ENCODE results near the gene PRDM13. TPM values are rescaled to one million over a fixed set of nuclear protein-coding genes. Genes with fewer than 3 reads are reported as not detected.

PRDM13 gene
- total RNA-seq, 1 experiment from 2014 or later = not detected

DNA sequence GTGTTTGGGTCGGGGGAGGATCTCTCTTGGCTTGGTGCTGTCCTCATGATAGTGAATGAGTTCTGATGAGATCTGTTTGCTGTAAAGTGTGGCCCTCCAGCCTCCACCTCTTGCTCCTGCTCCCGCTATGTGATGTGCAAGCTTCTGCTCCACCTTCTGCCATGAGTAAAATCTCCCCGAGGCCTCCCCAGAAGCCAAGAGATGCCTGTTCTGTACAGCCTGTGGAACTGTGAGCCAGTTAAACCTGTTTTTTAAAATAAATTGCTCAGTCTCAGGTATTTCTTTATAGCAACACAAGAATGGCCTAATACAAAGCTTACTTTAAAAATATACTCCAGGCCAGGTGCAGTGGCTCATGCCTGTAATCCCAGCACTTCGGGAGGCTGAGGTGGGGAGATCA lies 26.9 kb upstream of the PRDM13 start:
- BruUV-seq (replicated peaks) = no TSS peak
- intact Hi-C loops (cut with micrococcal nuclease; ENCODE audit: unreplicated experiment) = no loop called here
- POLR2A ChIA-PET = no interaction called here
- H3K27ac ChIP-seq (ENCODE audit: low read length) = no peak overlapping the region
- DNase-seq (ENCODE audit: low read depth, low spot score) (no peak), ATAC-seq (no peak)
- H3K36me3 ChIP-seq (ENCODE audit: control insufficient read depth, insufficient read depth, low read length) = no peaks in the 10 kb centered on the region
- H3K9me3 ChIP-seq (ENCODE audit: control insufficient read depth, insufficient read depth, low read depth, low read length) = no peaks in the 10 kb centered on the region
- no peak overlapping the region for H3K4me3 ChIP-seq (ENCODE audit: low read depth in 2 of 2, low read length in 2 of 2)
- TF ChIP-seq, protein P1, sequence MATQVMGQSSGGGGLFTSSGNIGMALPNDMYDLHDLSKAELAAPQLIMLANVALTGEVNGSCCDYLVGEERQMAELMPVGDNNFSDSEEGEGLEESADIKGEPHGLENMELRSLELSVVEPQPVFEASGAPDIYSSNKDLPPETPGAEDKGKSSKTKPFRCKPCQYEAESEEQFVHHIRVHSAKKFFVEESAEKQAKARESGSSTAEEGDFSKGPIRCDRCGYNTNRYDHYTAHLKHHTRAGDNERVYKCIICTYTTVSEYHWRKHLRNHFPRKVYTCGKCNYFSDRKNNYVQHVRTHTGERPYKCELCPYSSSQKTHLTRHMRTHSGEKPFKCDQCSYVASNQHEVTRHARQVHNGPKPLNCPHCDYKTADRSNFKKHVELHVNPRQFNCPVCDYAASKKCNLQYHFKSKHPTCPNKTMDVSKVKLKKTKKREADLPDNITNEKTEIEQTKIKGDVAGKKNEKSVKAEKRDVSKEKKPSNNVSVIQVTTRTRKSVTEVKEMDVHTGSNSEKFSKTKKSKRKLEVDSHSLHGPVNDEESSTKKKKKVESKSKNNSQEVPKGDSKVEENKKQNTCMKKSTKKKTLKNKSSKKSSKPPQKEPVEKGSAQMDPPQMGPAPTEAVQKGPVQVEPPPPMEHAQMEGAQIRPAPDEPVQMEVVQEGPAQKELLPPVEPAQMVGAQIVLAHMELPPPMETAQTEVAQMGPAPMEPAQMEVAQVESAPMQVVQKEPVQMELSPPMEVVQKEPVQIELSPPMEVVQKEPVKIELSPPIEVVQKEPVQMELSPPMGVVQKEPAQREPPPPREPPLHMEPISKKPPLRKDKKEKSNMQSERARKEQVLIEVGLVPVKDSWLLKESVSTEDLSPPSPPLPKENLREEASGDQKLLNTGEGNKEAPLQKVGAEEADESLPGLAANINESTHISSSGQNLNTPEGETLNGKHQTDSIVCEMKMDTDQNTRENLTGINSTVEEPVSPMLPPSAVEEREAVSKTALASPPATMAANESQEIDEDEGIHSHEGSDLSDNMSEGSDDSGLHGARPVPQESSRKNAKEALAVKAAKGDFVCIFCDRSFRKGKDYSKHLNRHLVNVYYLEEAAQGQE (IDR thresholded peaks at IDR 0.05; ENCODE audit: insufficient read depth in 1 of 2, low read depth in 2 of 2, low read length in 1 of 2) = no peak
- TF ChIP-seq, protein P2, sequence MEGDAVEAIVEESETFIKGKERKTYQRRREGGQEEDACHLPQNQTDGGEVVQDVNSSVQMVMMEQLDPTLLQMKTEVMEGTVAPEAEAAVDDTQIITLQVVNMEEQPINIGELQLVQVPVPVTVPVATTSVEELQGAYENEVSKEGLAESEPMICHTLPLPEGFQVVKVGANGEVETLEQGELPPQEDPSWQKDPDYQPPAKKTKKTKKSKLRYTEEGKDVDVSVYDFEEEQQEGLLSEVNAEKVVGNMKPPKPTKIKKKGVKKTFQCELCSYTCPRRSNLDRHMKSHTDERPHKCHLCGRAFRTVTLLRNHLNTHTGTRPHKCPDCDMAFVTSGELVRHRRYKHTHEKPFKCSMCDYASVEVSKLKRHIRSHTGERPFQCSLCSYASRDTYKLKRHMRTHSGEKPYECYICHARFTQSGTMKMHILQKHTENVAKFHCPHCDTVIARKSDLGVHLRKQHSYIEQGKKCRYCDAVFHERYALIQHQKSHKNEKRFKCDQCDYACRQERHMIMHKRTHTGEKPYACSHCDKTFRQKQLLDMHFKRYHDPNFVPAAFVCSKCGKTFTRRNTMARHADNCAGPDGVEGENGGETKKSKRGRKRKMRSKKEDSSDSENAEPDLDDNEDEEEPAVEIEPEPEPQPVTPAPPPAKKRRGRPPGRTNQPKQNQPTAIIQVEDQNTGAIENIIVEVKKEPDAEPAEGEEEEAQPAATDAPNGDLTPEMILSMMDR (IDR thresholded peaks at IDR 0.05) = no peak
- TF ChIP-seq POLR2AphosphoS5 (IDR thresholded peaks at IDR 0.05; ENCODE audit: low read depth, low read length) (no peak), TCF7L2 (IDR thresholded peaks at IDR 0.05; ENCODE audit: low read depth, low read length) (no peak), SIN3A (IDR thresholded peaks at IDR 0.05; ENCODE audit: borderline replicate concordance, insufficient read depth, low read depth, low read length) (no peak)
- no peaks in the 10 kb centered on the region for H3K4me1 ChIP-seq (ENCODE audit: control insufficient read depth, insufficient read depth, low read length)
- in situ Hi-C loops (cut with HindIII; ENCODE audit: low pct_unique_long_range_greater_than_20kb, low sequenced_read_pairs) = no loop called here
- CTCF ChIA-PET = no interaction called here
- H3K27me3 ChIP-seq (ENCODE audit: control insufficient read depth, insufficient read depth, low read length) = peaks cover 4% of the 10 kb centered on the region; the same call in 1 of the 2 replicates

DNA sequence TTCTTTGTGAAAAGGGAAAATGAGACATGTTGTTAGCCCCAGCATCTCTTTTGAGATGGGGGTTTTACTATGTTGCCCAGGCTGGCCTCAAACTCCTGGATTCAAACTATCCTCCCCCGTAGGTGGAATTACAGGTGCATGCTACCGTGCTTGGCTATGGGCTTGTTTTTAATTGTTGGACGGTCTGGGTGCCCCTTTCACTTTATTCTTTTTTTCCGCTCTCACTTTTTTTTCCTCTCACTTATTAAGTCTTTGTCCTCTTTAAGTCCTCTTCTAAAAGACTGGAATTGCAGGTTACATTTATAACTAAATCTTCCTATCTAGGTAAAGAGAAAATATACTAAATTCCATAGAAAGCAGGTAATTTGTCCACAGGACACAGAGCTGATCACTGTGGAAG lies 18.8 kb upstream of the PRDM13 start:
- no peak for DNase-seq (ENCODE audit: low read depth, low spot score)
- Histone ChIP-seq H3K9me3 (ENCODE audit: control insufficient read depth, insufficient read depth, low read depth, low read length) (no peaks in the 10 kb centered on the region), H3K4me3 (ENCODE audit: low read depth in 2 of 2, low read length in 2 of 2) (no peak overlapping the region), H3K4me1 (ENCODE audit: control insufficient read depth, insufficient read depth, low read length) (peaks cover 3% of the 10 kb centered on the region; the same call in 1 of the 2 replicates), H3K27ac (ENCODE audit: low read length) (no peak overlapping the region), H3K36me3 (ENCODE audit: control insufficient read depth, insufficient read depth, low read length) (no peaks in the 10 kb centered on the region), H3K27me3 (ENCODE audit: control insufficient read depth, insufficient read depth, low read length) (peaks cover 15% of the 10 kb centered on the region)
- TF ChIP-seq SIN3A (IDR thresholded peaks at IDR 0.05; ENCODE audit: borderline replicate concordance, insufficient read depth, low read depth, low read length) (no peak), TCF7L2 (IDR thresholded peaks at IDR 0.05; ENCODE audit: low read depth, low read length) (no peak), POLR2AphosphoS5 (IDR thresholded peaks at IDR 0.05; ENCODE audit: low read depth, low read length) (no peak)
- TF ChIP-seq, protein P1 (IDR thresholded peaks at IDR 0.05; ENCODE audit: insufficient read depth in 1 of 2, low read depth in 2 of 2, low read length in 1 of 2) = no peak
- TF ChIP-seq, protein P2 (IDR thresholded peaks at IDR 0.05) = no peak
- BruUV-seq (replicated peaks) = no TSS peak
- no peak for ATAC-seq
- in situ Hi-C loops (cut with HindIII; ENCODE audit: low pct_unique_long_range_greater_than_20kb, low sequenced_read_pairs) = no loop called here
- intact Hi-C loops (cut with micrococcal nuclease; ENCODE audit: unreplicated experiment) = loop anchor here (5.0 kb wide), 2 partner anchors 160 to 235 kb away; no protein-coding TSS in a partner anchor
- CTCF ChIA-PET = interaction anchor here (0.6 to 1.4 kb wide), 2 partner anchors 158 to 189 kb away, joined by 4 to 8 read pairs; no protein-coding TSS in a partner anchor
- POLR2A ChIA-PET = no interaction called here

Measured in Panc1 (cell line).